Retinal pigment epithelial cell (primary cell): ENCODE measurements around the gene DNAH10.
"Not testable (repeated sequence)": the region's sequence is repeated elsewhere in the genome, so short reads cannot be mapped to it uniquely, and the experiment has no call there.

Experiments
- DNase-seq: peaks from one replicate; pipeline ENCODE4 v3.0.0-alpha.2; 2010; ENCODE audit warnings: low read depth
- H3K4me3 ChIP-seq: 2 replicates; pipeline ENCODE4 v1.5.1; 2011; ENCODE audit warnings: mild to moderate bottlenecking, low read length, control low read depth, moderate library complexity
- CTCF ChIP-seq: conservative IDR thresholded peaks from 2 replicates; pipeline ENCODE4 v1.5.1; 2011; ENCODE audit warnings: low read depth, low read length, control low read depth, inconsistent platforms

DNAH10 gene

GRCh38 chr12:123771261-123771660 is 9.2 kb downstream of the DNAH10 start:
- no peak for TF ChIP-seq CTCF
- no peak overlapping the region for H3K4me3 ChIP-seq
- no peak for DNase-seq

- no peak for DNase-seq
- no peak overlapping the region for H3K4me3 ChIP-seq
- TF ChIP-seq CTCF = no peak
Measured at GRCh38 chr12:123772074-123772473, 10.0 kb downstream of the DNAH10 start.

GRCh38 chr12:123773375-123773774 is 11.3 kb downstream of the DNAH10 start:
- DNase-seq = no peak
- no peak for TF ChIP-seq CTCF
- no peak overlapping the region for H3K4me3 ChIP-seq

GRCh38 chr12:123779551-123779950 is 17.4 kb downstream of the DNAH10 start:
- DNase-seq = no peak
- no peak for TF ChIP-seq CTCF
- H3K4me3 ChIP-seq = no peak overlapping the region

GRCh38 chr12:123782997-123783792 is 21.1 kb downstream of the DNAH10 start:
- TF ChIP-seq CTCF = no peak
- DNase-seq = no peak
- H3K4me3 ChIP-seq = no peak overlapping the region

- DNase-seq = no peak
- H3K4me3 ChIP-seq = no peak overlapping the region
- TF ChIP-seq CTCF = no peak
Measured at GRCh38 chr12:123787466-123787865, 25.4 kb downstream of the DNAH10 start.

GRCh38 chr12:123788541-123788940 is 26.4 kb downstream of the DNAH10 start:
- no peak overlapping the region for H3K4me3 ChIP-seq
- DNase-seq = no peak
- no peak for TF ChIP-seq CTCF

GRCh38 chr12:123789422-123789821 is 27.3 kb downstream of the DNAH10 start:
- not testable (repeated sequence) for H3K4me3 ChIP-seq, DNase-seq
